ENCODE measurements around the gene TMEM229B.

Gene TMEM229B

GRCh38 chr14:67529947-67530935 lies 41.7 kb upstream of the TMEM229B start:
- H3K9me3 ChIP-seq (ENCODE audit: insufficient read depth, low read length): no peaks in the 10 kb centered on the region
- TF ChIP-seq ZNF274 (IDR thresholded peaks at IDR 0.05; ENCODE audit: low read depth, low read length) (no peak), SUZ12 (IDR thresholded peaks at IDR 0.05; ENCODE audit: extremely low read depth, insufficient read depth, insufficient read length) (no peak), YY1 (IDR thresholded peaks at IDR 0.05; ENCODE audit: insufficient read depth, insufficient read length) (no peak)
- no peak overlapping the region for H3K4me3 ChIP-seq (ENCODE audit: insufficient read length, low read depth)
- no peaks in the 10 kb centered on the region for H3K27me3 ChIP-seq (ENCODE audit: insufficient read depth, insufficient read length)
- H3K9ac ChIP-seq (ENCODE audit: insufficient read length, low read depth): no peak overlapping the region
- H3K4me1 ChIP-seq (ENCODE audit: insufficient read depth, insufficient read length): no peaks in the 10 kb centered on the region
- DNase-seq (ENCODE audit: low read depth, low spot score): no peak
- H3K36me3 ChIP-seq (ENCODE audit: insufficient read depth, insufficient read length, low read length): no peaks in the 10 kb centered on the region

DNA sequence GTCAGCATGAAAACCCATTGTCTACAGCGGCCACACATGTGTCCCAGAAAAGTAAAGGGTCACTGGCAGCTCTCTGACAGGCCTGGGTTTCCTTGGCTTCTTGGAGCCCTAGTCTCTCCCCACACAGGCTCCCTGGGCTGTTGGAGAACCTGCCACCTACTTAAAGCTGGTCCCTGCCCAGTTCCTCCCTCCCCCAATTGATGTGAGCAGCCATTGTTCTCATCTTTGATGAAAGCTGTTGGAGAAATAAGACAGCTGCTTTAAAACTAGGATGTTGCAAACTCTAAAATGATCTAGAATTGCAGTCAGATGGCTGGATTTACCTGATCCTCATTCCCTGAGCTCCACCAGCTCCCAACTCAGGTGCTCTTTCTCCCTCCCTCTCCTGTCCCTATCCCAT lies 39.8 kb upstream of the TMEM229B start:
- TF ChIP-seq YY1 (IDR thresholded peaks at IDR 0.05; ENCODE audit: insufficient read depth, insufficient read length) (no peak), SUZ12 (IDR thresholded peaks at IDR 0.05; ENCODE audit: extremely low read depth, insufficient read depth, insufficient read length) (no peak), ZNF274 (IDR thresholded peaks at IDR 0.05; ENCODE audit: low read depth, low read length) (no peak)
- no peak overlapping the region for H3K9ac ChIP-seq (ENCODE audit: insufficient read length, low read depth)
- no peaks in the 10 kb centered on the region for H3K36me3 ChIP-seq (ENCODE audit: insufficient read depth, insufficient read length, low read length)
- no peaks in the 10 kb centered on the region for H3K9me3 ChIP-seq (ENCODE audit: insufficient read depth, low read length)
- no peak overlapping the region for H3K4me3 ChIP-seq (ENCODE audit: insufficient read length, low read depth)
- no peaks in the 10 kb centered on the region for H3K27me3 ChIP-seq (ENCODE audit: insufficient read depth, insufficient read length)
- no peak for DNase-seq (ENCODE audit: low read depth, low spot score)
- no peaks in the 10 kb centered on the region for H3K4me1 ChIP-seq (ENCODE audit: insufficient read depth, insufficient read length)

GRCh38 chr14:67527756-67528155 lies 39.2 kb upstream of the TMEM229B start:
- Histone ChIP-seq H3K36me3 (ENCODE audit: insufficient read depth, insufficient read length, low read length) (no peaks in the 10 kb centered on the region), H3K4me3 (ENCODE audit: insufficient read length, low read depth) (no peak overlapping the region), H3K9ac (ENCODE audit: insufficient read length, low read depth) (no peak overlapping the region), H3K9me3 (ENCODE audit: insufficient read depth, low read length) (no peaks in the 10 kb centered on the region), H3K4me1 (ENCODE audit: insufficient read depth, insufficient read length) (no peaks in the 10 kb centered on the region), H3K27me3 (ENCODE audit: insufficient read depth, insufficient read length) (no peaks in the 10 kb centered on the region)
- no peak for TF ChIP-seq YY1 (IDR thresholded peaks at IDR 0.05; ENCODE audit: insufficient read depth, insufficient read length)
- no peak for TF ChIP-seq SUZ12 (IDR thresholded peaks at IDR 0.05; ENCODE audit: extremely low read depth, insufficient read depth, insufficient read length)
- TF ChIP-seq ZNF274 (IDR thresholded peaks at IDR 0.05; ENCODE audit: low read depth, low read length): no peak
- DNase-seq (ENCODE audit: low read depth, low spot score): no peak

DNA sequence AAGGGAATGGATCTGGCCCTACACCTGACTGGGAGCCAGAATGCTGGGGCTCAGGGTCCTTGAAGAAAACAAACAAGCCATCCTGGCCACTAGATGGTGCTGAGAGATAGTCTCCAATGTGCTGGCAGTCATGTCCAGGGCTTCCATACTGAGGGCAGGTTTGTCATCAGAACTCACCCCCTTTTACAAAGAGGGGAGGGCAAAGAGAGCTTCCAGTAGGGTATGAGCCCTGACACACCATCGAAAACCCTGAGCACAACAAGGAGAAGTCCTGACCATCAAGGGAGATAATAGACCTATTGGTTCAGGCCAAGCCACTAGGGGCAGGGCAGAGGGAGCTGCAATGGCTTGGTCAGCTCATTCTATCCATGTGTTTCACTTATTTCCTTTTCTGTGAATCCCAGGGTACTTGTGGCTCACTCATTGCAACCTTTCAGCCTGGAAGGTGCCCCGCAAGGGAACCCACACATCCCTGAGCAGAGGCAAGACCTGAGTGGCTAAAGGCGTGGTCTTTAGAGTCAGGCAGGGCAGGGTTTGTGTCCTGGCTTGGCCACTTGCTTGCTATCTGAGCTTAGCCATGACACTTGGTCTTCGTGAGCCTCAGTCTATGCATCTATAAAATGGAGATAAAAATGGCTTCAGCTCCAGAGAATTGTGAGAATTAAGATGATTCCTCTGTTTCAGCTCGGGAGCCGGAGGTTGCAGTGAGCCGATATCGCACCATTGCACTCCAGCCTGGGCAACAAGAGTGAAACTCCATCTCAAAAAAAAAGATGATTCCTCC lies 38.3 kb upstream of the TMEM229B start:
- H3K4me3 ChIP-seq (ENCODE audit: insufficient read length, low read depth): no peak overlapping the region
- no peaks in the 10 kb centered on the region for H3K4me1 ChIP-seq (ENCODE audit: insufficient read depth, insufficient read length)
- no peaks in the 10 kb centered on the region for H3K27me3 ChIP-seq (ENCODE audit: insufficient read depth, insufficient read length)
- no peak for DNase-seq (ENCODE audit: low read depth, low spot score)
- H3K9me3 ChIP-seq (ENCODE audit: insufficient read depth, low read length): no peaks in the 10 kb centered on the region
- TF ChIP-seq YY1 (IDR thresholded peaks at IDR 0.05; ENCODE audit: insufficient read depth, insufficient read length) (no peak), ZNF274 (IDR thresholded peaks at IDR 0.05; ENCODE audit: low read depth, low read length) (no peak)
- no peaks in the 10 kb centered on the region for H3K36me3 ChIP-seq (ENCODE audit: insufficient read depth, insufficient read length, low read length)
- no peak overlapping the region for H3K9ac ChIP-seq (ENCODE audit: insufficient read length, low read depth)

GRCh38 chr14:67526181-67526580 lies 37.7 kb upstream of the TMEM229B start:
- H3K9me3 ChIP-seq (ENCODE audit: insufficient read depth, low read length): no peaks in the 10 kb centered on the region
- H3K27me3 ChIP-seq (ENCODE audit: insufficient read depth, insufficient read length): no peaks in the 10 kb centered on the region
- H3K9ac ChIP-seq (ENCODE audit: insufficient read length, low read depth): no peak overlapping the region
- no peak for DNase-seq (ENCODE audit: low read depth, low spot score)
- no peaks in the 10 kb centered on the region for H3K4me1 ChIP-seq (ENCODE audit: insufficient read depth, insufficient read length)
- no peaks in the 10 kb centered on the region for H3K36me3 ChIP-seq (ENCODE audit: insufficient read depth, insufficient read length, low read length)
- H3K4me3 ChIP-seq (ENCODE audit: insufficient read length, low read depth): no peak overlapping the region
- no peak for TF ChIP-seq YY1 (IDR thresholded peaks at IDR 0.05; ENCODE audit: insufficient read depth, insufficient read length)
- TF ChIP-seq ZNF274 (IDR thresholded peaks at IDR 0.05; ENCODE audit: low read depth, low read length): no peak
- no peak for TF ChIP-seq SUZ12 (IDR thresholded peaks at IDR 0.05; ENCODE audit: extremely low read depth, insufficient read depth, insufficient read length)

DNA sequence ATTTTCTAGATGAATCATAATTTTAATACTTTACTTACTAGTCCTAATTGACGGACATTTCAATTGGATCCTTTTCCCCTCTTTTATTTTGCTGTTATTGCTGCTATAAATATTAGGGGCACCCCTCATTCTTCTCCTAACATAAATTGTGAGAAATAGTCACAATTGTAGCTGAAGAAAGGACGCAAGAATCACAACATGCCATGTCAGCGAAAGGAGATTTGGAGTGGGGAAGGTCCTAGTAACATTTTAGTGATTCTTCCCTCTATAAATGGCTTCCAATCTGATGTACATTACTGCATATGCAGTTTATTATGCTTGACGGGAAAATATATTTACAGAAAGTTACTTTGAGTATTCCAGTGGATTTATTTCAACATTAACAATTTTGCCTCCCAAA lies 36.9 kb upstream of the TMEM229B start:
- Histone ChIP-seq H3K9ac (ENCODE audit: insufficient read length, low read depth) (no peak overlapping the region), H3K4me3 (ENCODE audit: insufficient read length, low read depth) (no peak overlapping the region), H3K36me3 (ENCODE audit: insufficient read depth, insufficient read length, low read length) (no peaks in the 10 kb centered on the region), H3K4me1 (ENCODE audit: insufficient read depth, insufficient read length) (no peaks in the 10 kb centered on the region), H3K27me3 (ENCODE audit: insufficient read depth, insufficient read length) (no peaks in the 10 kb centered on the region), H3K9me3 (ENCODE audit: insufficient read depth, low read length) (no peaks in the 10 kb centered on the region)
- no peak for TF ChIP-seq YY1 (IDR thresholded peaks at IDR 0.05; ENCODE audit: insufficient read depth, insufficient read length)
- TF ChIP-seq SUZ12 (IDR thresholded peaks at IDR 0.05; ENCODE audit: extremely low read depth, insufficient read depth, insufficient read length): no peak
- TF ChIP-seq ZNF274 (IDR thresholded peaks at IDR 0.05; ENCODE audit: low read depth, low read length): no peak
- no peak for DNase-seq (ENCODE audit: low read depth, low spot score)

DNA sequence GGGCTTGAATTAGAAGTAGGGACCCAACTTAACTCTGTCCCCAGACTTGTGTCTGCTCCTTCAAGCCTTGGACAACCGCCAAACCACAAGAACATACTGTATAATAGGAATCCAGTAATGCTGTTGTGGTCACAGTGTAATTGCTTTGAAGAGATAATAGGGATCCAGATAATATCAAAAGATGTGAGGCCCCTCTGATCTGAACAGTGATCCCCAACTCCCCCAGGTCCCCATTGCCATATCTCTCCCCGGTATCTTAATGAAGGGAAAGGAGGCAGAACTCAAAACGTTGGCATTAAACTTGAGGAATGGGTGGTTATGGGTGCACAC lies 36.1 kb upstream of the TMEM229B start:
- no peak for DNase-seq (ENCODE audit: low read depth, low spot score)
- no peaks in the 10 kb centered on the region for H3K4me1 ChIP-seq (ENCODE audit: insufficient read depth, insufficient read length)

More for the DNA sequence above, 36.1 kb upstream of the TMEM229B start:
- no peaks in the 10 kb centered on the region for H3K36me3 ChIP-seq (ENCODE audit: insufficient read depth, insufficient read length, low read length)
- no peak overlapping the region for H3K9ac ChIP-seq (ENCODE audit: insufficient read length, low read depth)
- no peaks in the 10 kb centered on the region for H3K9me3 ChIP-seq (ENCODE audit: insufficient read depth, low read length)
- TF ChIP-seq ZNF274 (IDR thresholded peaks at IDR 0.05; ENCODE audit: low read depth, low read length): no peak
- TF ChIP-seq YY1 (IDR thresholded peaks at IDR 0.05; ENCODE audit: insufficient read depth, insufficient read length): no peak
- no peak for TF ChIP-seq SUZ12 (IDR thresholded peaks at IDR 0.05; ENCODE audit: extremely low read depth, insufficient read depth, insufficient read length)
- no peaks in the 10 kb centered on the region for H3K27me3 ChIP-seq (ENCODE audit: insufficient read depth, insufficient read length)
- no peak overlapping the region for H3K4me3 ChIP-seq (ENCODE audit: insufficient read length, low read depth)
